Transverse colon (tissue), 4 donors: ENCODE data around the gene DNAI2. TPM values are rescaled to one million over a fixed set of nuclear protein-coding genes. Genes with fewer than 3 reads are reported as not detected.

Experiments used
- DNase-seq: peaks from one replicate; pipeline ENCODE4 v3.0.0-alpha.2; 2019
- H3K27ac ChIP-seq, 4 donors: fragments of 200-600 bp; sonication (generic); 2 replicates each; pipeline ENCODE4 v1.5.1; 2016 to 2018; ENCODE audit warnings: inconsistent platforms in 4 of 4
- H3K27me3 ChIP-seq: fragments of 200-600 bp; sonication (generic); 2 replicates; pipeline ENCODE4 v1.5.1; 2017; ENCODE audit warnings: inconsistent platforms
- H3K36me3 ChIP-seq, 4 donors: fragments of 200-600 bp; sonication (generic); 2 replicates each; pipeline ENCODE4 v1.5.1; 2017 to 2019; ENCODE audit warnings: inconsistent platforms in 4 of 4
- H3K4me1 ChIP-seq, 4 donors: fragments of 200-600 bp; sonication (generic); 2 replicates each; pipeline ENCODE4 v1.5.1; 2017 to 2020; ENCODE audit warnings: inconsistent platforms in 4 of 4
- H3K4me3 ChIP-seq, 4 donors: fragments of 200-600 bp; sonication (generic); 1 replicate in 1 of 4; 2 replicates in 3 of 4; pipeline versions ENCODE4 v1.5.1 to v1.6.1; 2017 to 2019; ENCODE audit warnings: inconsistent platforms in 4 of 4
- H3K9me3 ChIP-seq, 2 donors: fragments of 200-600 bp; sonication (generic); 2 replicates each; pipeline ENCODE4 v1.5.1; 2017 to 2019; ENCODE audit warnings: inconsistent platforms in 2 of 2
- CTCF ChIP-seq, 5 experiments: fragments of 200-600 bp in 3 of 5; fragments of 450-650 bp in 2 of 5; sonication (generic) in 3 of 5; IDR thresholded peaks; 1 replicate in 2 of 5; 2 replicates in 3 of 5; pipeline ENCODE4 v1.5.1; 2016 to 2017; ENCODE audit warnings: antibody characterized with exemption in 5 of 5, inconsistent platforms in 3 of 5, mild to moderate bottlenecking in 2 of 5, moderate library complexity in 1 of 5
- EP300 ChIP-seq: sonication (generic); formaldehyde crosslinking; IDR thresholded peaks from one replicate; pipeline ENCODE4 v1.6.1; 2017; ENCODE audit warnings: antibody characterized with exemption, low read depth
- POLR2A ChIP-seq: fragments of 450-650 bp; IDR thresholded peaks from one replicate; pipeline ENCODE4 v1.6.1; 2016; ENCODE audit warnings: antibody characterized with exemption, mild to moderate bottlenecking, moderate library complexity
- POLR2AphosphoS5 ChIP-seq, 3 donors: sonication (generic); formaldehyde crosslinking; IDR thresholded peaks; one replicate each; pipeline ENCODE4 v1.6.1; 2016; ENCODE audit warnings: antibody characterized with exemption in 3 of 3
- WGBS, 2 donors: methylation state at CpG; one replicate each; pipeline ENCODE4 v1.1.5; 2018; ENCODE audit warnings: low coverage in 1 of 2; 5-methylcytosine and 5-hydroxymethylcytosine counted together
- in situ Hi-C, 4 donors: fragments of 200-750 bp; cut with MboI; loops; one replicate each; pipeline versions ENCODE4 v1.15.0 to v1.15.1; 2017; ENCODE audit warnings: low sequenced_read_pairs in 3 of 4, low pct_ligation_motif_present in 1 of 4, low pct_unique_long_range_greater_than_20kb in 1 of 4
- intact Hi-C: fragments of 100-400 bp; cut with DNase I; formaldehyde crosslinking; loops from one replicate; pipeline ENCODE4 v1.15.1; 2023; ENCODE audit warnings: low total_unique reads
- total RNA-seq, 4 donors: library from RNA; depleted of rRNA; stranded (reverse); fragments of >200 nt; gene quantifications; one replicate each; pipeline ENCODE4 v1.1.0, GENCODE V29; 2016

DNAI2 gene
- total RNA-seq, 4 donors from 2014 or later: not detected

GRCh38 chr17:74295625-74296547, 21.9 kb downstream of the DNAI2 start:
- no peak for TF ChIP-seq POLR2AphosphoS5 (IDR thresholded peaks at IDR 0.05)
- no peak for TF ChIP-seq CTCF (IDR thresholded peaks at IDR 0.05)
- TF ChIP-seq EP300: no peak
- no peak for TF ChIP-seq POLR2A
- intact Hi-C loops: loop anchor here (10.0 kb wide), 1 partner anchor 91 kb away; the partner anchor contains the start of gene RPL38
- Histone ChIP-seq H3K27me3 (peaks cover 17% of the 10 kb centered on the region), H3K36me3 (no peaks in the 10 kb centered on the region), H3K9me3 (no peaks in the 10 kb centered on the region), H3K27ac (no peak overlapping the region), H3K4me1 (peaks cover 0 to 6% (median 0%) of the 10 kb centered on the region in 4 donors), H3K4me3 (no peak overlapping the region)
- in situ Hi-C loops: no loop called here
- DNase-seq: no peak
- 63 to 72% methylated on average over 4 to 10 of the region's 10 CpGs for WGBS, 2 donors

- intact Hi-C loops: loop anchor here (10.0 kb wide), 1 partner anchor 92 kb away; the partner anchor contains the start of gene RPL38
- Histone ChIP-seq H3K4me3 (no peak overlapping the region), H3K4me1 (peaks cover 0 to 6% (median 0%) of the 10 kb centered on the region in 4 donors), H3K9me3 (no peaks in the 10 kb centered on the region), H3K27ac (no peak overlapping the region), H3K36me3 (no peaks in the 10 kb centered on the region), H3K27me3 (peaks cover 17% of the 10 kb centered on the region)
- in situ Hi-C loops: no loop called here
- WGBS, 2 donors: 0 to 12% methylated on average over 1 to 5 of the region's 5 CpGs
- peak; percentile 42 for DNase-seq
- TF ChIP-seq POLR2A (no peak), CTCF (IDR thresholded peaks at IDR 0.05) (peak; percentile 32 to 49 (median 34))
Observed at GRCh38 chr17:74296548-74296936, 22.5 kb downstream of the DNAI2 start.

- no peak for DNase-seq
- H3K27ac ChIP-seq: no peak overlapping the region
- H3K27me3 ChIP-seq: peaks cover 17% of the 10 kb centered on the region
- H3K9me3 ChIP-seq: no peaks in the 10 kb centered on the region
- intact Hi-C loops (loop anchor here (10.0 kb wide), 1 partner anchor 93 kb away; the partner anchor contains the start of gene RPL38), in situ Hi-C loops (no loop called here)
- peaks cover 0 to 6% (median 0%) of the 10 kb centered on the region in 4 donors for H3K4me1 ChIP-seq
- no peak overlapping the region for H3K4me3 ChIP-seq
- no peaks in the 10 kb centered on the region for H3K36me3 ChIP-seq
- 84% methylated on average over 4 of the region's 4 CpGs; no CpG with 5 or more reads in 1 of the 2 donors for WGBS, 2 donors
- TF ChIP-seq CTCF (IDR thresholded peaks at IDR 0.05) (no peak), EP300 (no peak), POLR2A (no peak), POLR2AphosphoS5 (IDR thresholded peaks at IDR 0.05) (no peak)
Observed at GRCh38 chr17:74297941-74298340, 23.9 kb downstream of the DNAI2 start.

GRCh38 chr17:74298778-74299177, 24.7 kb downstream of the DNAI2 start:
- Histone ChIP-seq H3K4me3 (no peak overlapping the region), H3K27me3 (peaks cover 17% of the 10 kb centered on the region), H3K9me3 (no peaks in the 10 kb centered on the region), H3K4me1 (peaks cover 0 to 6% (median 0%) of the 10 kb centered on the region in 4 donors), H3K36me3 (no peaks in the 10 kb centered on the region), H3K27ac (no peak overlapping the region)
- 32 to 80% methylated on average over 2 to 7 of the region's 7 CpGs for WGBS, 2 donors
- in situ Hi-C loops: no loop called here
- DNase-seq: no peak
- intact Hi-C loops: loop anchor here (10.0 kb wide), 1 partner anchor 94 kb away; the partner anchor contains the start of gene RPL38
- TF ChIP-seq POLR2A (no peak), POLR2AphosphoS5 (IDR thresholded peaks at IDR 0.05) (no peak), CTCF (IDR thresholded peaks at IDR 0.05) (no peak), EP300 (no peak)
